Smooth muscle cell of the brain vasculature (primary cell): ENCODE results near the gene UPF3A.
"Not testable (repeated sequence)": the region's sequence is repeated elsewhere in the genome, so short reads cannot be mapped to it uniquely, and the experiment has no call there.

ENCODE experiments used
- DNase-seq: peaks from one replicate; pipeline ENCODE4 v3.0.0-alpha.2; 2012; ENCODE audit warnings: low read depth, low spot score

The UPF3A gene

DNA sequence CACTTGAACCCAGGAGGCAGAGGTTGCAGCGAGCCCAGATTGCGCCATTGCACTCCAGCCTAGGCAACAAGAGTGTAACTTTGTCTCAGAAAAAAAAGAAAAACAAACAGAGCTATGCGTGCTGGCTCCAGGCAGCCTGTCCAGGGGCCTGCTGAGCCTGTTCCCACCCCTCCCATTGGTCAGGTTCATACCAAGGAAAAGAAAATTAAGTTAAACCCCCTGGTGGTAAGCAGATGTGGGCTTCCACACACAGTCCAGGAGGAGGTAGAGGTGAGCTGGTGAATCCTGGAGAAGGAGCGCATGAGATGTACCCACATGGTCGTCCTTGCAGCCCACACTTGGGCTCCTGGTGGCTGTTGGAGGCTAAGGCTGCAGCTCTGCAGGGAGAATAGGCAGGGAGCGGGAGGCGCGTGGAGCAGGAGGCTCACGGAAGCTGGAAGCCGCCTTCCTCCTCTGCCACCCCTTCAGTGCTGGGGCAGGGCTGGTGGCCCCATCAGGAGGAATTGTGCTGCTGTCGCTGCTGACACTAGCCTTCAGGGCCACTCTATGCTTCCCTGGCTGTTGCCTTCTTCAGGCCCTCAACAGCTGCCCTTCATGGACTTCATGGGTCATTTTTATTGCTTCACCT is 22.4 kb downstream of the UPF3A start:
- DNase-seq, result no peak

DNA sequence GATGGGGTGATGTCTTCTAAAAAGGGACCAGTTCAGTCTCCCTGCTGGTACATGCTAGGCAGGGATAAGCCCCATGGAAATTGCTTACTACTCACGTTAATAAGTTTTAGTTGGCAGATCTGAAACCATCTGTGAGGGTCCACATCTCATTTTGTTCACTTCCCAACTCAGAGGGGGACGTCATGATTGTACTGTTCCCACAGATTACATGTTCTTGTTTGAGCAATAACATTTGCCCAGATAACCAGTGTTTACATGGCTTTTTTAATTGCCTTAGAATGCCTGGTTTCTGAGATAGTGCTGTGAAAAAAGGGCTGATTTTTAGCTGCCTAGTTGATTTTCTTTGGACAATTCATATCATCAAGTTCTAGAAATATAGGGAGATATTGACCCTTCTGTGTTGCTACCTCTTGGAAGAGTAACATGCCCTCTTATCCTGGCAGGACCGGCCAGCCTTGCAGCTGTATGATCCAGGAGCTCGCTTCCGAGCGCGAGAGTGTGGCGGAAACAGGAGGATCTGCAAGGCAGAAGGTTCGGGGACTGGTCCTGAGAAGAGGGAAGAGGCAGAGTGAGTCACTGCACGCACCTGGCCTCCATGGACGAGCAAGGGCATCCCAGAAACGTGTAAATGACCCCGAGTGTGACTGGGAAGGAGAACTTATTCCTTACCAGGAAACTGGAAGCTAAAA is 23.1 kb downstream of the UPF3A start:
- no peak for DNase-seq

DNA sequence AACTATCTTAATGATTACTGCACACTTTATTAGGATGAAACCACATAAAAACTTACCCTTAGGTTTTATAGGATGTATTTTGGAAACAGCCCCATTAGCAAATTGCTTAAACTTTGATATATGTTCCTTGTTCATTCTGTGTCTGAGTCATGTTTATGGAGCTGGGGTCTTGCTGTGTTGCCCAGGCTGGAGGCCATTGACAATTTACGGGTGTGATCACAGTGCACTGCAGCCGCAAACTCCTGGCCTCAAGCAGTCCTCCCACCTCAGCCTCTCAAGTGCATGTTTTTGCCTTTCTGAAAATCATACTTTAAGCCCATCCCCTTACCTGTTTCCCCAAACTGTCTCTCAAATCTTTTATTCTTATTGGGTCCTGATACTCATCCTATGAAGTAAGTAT is 27.7 kb downstream of the UPF3A start:
- no peak for DNase-seq

DNA sequence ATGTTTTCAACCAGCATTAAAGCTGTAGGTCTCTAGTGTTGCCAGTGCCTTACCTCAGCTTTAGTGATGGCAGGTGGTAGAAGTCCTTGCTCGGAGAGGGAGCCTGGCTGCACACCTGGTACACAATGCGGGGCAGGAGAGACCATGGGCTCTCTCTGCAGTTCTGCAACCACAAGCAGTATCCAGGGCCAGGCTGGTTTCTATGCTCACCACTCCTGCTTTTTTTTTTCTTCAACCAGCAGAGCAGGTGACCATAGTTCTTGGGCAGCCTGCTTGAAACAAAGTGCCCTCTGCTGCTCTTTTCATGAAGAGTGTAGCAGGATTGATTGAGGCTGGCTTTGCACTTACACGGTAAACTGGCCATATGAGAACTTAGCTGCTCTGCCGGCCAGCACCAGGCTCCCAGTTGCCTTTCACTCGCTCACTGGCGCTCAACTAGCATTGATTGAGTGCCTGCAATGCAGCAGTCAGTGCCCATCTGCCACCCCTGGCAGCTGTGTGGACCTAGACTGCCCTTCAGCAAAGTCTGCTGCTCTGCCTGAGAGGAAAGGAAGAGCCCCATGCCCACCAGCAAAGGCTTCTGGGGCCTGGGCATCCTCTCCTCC is 28.5 kb downstream of the UPF3A start:
- DNase-seq, result no peak

DNA sequence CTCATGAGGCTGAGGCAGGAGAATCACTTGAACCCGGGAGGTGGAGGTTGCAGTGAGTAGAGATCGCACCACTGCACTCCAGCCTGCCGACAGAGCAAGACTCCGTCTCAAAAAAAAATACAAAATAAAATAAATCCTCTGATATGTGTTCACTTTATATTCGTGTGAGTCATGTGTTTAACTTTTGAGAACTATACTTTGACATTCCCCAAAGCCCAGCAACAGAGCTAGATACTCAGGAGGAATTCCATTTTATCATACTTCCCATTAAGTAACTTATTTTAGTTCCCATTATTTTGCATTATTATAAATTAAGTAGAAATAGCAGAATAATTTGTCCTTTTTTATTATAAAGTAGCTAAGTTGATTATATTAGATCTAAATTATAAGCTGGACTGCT is 29.6 kb downstream of the UPF3A start:
- no peak for DNase-seq

DNA sequence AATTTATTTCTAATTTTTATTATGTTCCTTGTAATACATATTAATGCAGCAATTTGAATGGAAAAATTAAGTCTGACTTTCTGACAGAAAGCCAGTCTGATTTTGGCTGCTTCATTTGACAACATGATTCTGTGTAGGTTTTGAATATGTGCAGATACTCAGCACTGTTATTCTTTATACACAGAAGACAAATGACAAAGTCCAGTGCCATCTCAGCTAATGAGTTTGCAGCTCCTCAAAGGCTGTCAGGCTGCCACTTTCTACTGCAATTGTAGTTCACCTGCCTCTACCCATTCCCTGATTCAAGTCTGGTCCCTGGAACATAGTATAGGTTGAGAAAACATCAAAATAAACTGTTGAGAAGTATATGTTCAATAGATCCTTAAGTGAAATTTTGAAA is 30.0 kb downstream of the UPF3A start:
- DNase-seq, result no peak

DNA sequence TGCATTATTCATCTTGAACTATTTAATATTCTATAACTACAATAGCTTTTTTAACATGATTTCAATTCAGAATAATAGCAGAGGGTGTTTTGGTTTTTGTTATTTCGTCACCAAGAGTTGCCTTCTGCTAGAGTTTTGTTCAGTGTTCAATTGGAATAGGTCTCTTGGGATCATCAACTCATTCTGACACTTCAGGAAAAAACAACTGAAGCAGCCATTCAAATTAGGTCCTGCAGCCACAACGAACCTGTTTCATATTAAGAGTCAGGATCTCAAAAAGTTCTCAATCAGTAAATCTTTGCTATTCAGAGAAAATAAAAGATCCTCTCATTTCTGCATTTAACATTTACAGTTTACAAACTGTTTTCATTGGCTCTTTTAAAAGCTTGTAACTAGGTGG is 30.5 kb downstream of the UPF3A start:
- DNase-seq, result no peak

DNA sequence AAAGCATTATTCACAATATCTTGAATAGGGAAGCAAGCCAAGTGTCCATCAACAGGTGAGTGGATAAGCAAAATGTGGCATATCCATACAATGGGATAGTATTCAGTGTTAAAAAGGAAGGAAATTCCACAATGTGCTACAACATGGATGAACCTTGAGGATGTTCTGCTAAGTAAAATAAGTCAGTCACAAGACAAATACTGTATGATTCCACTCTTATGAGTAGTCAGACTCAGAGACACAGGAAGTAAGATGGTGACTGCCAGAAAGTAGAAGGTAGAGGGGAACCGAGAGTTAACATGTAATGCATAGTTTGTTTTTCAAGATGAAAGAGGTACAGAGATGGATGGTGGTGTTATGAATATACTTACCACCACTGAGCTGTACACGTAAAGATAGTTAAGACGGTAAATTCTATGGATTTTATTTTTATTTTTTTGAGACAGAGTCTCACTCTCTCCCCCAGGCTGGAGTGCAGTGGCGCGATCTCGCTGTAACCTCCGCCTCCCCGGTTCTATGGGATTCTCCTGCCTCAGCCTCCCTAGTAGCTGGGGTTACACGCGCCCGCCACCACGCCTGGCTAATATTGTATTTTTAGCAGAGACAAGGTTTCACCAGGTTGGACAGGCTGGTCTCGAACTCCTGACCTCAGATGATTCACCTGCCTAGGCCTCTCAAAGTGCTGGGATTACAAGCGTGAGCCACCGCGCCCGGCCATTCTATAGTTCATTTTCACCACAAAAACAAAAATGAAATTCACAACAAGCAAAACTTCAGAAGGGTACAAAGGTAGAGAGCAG is 31.9 kb downstream of the UPF3A start:
- no peak for DNase-seq

DNA sequence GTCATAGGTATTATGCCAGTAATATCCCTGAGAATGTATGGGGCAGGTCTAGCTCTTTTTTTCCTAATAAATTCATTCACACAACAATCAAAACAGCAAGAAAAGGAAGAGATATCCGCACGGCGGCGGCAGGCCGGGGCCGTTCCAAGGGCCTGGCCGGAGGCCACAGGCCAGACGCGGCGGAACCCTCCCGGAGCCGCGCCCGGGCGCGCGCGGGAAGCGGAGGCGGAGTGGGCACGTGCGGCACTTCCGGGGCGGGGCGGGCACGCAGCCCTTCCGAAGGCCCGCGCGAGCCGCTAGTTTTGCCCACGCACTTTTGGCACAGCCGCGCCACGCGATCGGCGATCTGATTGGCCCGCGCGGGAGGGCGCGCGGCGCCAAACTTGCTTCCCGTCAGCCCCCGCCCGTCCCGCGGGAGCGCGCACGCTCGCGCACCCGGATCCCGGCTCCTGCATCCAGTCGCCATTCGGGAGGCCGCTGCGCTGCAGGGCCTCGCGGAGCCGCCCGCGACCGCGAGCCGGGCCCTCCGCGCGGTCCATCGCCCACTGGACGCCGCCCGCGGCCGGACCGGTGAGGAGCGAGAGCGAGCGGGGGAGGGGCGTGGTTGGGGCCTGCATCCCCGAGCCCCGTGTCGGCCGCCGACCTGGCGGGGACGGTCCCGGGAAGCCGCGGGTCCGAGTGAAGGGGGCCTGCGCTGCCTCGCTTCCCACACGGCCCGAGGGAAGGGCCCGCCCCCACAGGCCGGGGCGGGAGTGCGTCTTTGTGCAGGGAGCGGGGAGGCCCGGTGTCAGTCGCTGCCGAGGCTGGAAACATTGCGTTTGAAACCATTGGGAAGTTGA is 32.9 kb downstream of the UPF3A start, which contains the start of gene CHAMP1:
TSS of gene CHAMP1 (plus strand) at position 430 of the 839 bp plus-strand sequence. CDS start 9,340 bp downstream, outside the sequence.
- DNase-seq, result peak; percentile 88

DNA sequence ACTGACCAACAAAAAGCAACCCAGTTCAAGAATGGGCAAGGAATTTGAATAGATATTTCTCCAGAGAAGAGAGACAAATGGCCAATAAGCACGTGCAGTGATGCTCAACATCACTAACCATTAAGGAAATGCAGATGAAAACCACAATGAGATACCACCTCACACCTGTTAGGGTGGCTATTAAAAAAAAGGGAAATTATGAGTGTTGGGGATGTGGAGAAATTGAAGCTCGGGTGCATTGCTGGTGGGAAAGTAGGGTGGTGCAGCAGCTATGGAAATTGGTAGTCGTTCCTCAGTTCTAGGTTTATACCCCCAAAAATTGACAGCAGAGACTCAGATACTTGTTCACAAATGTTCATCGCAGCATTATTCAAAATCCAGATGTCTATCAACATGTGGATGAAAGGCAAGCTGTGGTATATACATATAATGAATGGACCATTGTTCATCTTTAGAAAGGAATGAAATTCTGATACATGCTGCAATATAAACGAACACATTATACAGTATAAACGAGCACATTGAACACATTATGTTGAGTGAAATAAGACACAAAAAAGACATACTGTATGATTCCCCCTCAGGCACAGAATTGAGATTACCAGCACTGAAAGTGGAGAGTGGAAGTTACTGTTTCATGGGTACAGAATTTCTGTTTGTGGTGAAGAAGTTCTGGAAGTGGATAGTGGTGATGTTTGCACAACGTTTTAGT is 33.8 kb downstream of the UPF3A start:
- DNase-seq, result no peak

DNA sequence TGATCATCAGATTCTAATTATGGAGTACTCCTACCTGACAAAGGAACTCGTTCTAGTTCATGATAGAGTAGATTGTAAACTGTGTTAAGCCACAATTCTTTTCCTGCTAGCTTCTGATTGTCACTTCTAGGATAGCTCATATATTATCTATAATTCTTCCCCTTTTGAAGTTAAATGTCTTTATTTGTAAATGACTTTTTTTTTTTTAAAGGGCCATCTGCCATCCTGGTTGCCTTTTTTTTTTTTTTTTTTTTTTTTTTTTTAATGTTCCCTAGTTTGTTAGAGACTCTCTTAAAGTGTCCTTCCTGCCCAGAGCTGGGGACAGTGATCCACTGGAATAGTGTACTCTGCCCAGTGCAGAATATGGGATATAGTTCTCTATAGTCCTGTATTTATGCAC is 37.2 kb downstream of the UPF3A start:
- no peak for DNase-seq

DNA sequence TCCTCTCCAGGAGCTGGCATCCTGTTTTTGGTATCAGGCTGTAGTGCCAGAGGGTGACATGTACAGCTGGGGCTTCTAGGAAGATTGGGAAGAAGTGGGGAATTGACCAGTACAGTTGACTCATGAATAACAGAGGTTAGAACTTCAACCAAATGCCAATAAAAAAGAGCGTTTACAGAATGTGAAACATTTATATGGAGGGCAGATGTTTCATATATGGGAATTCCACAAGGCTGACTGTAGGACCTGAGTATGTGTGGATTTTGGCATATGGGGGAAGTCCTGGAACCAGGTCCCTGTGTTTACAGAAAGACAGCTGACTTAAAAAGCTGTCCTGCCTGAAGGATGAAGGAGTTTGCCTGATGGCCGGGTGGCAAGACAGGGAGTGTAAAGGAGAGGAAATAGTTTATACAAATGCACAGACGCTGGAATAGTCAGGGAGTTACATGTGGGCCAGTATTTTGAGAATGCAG is 38.1 kb downstream of the UPF3A start:
- no peak for DNase-seq

DNA sequence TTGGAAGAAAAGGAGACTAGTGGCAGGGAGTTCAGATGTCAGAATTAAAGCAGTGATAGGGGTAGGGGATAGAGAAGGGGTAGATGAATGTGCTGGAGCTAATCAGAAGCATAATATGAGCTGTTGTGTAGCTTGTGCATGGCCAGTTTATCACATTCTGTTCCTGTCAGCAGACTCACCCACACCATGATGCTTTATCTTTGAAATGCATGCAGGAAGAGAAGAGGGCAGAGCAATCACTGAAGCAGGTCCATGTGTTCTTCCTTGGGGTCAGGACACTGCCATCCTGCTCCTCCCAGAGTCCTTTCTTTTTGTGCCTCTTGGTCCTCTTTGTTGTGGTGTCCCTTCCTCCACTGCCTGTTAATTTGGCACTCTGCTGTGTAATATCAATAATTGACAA is 38.7 kb downstream of the UPF3A start:
- DNase-seq, result no peak

DNA sequence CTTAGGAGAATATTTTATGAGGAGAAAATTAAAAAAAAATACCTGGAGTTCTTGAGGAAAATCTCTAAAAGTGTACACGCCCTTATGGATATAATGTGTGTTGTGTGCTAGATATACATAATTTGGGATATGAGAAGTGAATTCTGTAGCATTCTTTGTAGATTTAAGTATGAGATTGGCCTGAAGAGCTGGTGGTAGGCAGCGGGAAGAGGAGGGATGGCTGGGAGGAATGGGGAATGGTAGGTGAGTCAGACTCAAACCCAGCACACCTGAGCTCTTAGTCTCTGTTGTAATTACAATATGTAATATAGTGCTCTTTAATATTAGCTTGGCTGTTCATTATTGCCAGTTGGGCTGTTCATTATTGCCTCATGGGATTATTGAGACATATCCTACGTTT is 39.9 kb downstream of the UPF3A start:
- no peak for DNase-seq

DNA sequence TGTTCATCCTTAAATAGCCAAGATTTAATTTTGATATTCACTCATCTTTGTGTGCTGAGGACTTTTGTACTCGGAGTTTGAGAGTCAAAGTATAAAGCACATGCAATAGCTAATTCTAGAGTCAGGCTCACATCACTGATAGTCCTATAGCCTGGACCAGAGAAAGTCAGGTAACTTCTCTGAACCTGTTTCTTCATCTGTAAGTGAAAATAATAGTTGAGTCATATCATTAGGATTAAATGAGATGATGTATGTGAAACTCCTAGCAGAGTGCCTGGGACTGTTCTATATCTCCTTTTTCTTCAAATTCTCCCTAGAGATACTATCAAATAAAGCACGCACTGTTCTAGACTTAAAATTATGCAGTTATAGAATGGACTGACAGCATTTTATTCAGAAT is 41.9 kb downstream of the UPF3A start:
- DNase-seq, result no peak

DNA sequence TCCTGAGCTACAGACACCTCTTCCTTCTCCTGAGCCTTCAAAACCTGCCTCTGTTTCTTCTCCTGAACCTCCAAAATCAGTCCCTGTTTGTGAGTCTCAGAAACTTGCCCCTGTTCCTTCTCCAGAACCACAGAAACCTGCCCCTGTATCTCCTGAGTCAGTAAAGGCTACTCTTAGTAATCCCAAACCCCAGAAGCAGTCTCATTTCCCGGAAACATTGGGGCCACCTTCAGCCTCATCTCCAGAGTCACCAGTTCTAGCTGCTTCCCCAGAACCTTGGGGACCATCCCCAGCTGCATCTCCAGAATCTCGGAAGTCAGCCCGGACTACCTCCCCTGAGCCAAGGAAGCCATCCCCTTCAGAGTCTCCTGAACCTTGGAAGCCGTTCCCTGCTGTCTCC is 42.9 kb downstream of the UPF3A start:
- DNase-seq, result no peak

DNA sequence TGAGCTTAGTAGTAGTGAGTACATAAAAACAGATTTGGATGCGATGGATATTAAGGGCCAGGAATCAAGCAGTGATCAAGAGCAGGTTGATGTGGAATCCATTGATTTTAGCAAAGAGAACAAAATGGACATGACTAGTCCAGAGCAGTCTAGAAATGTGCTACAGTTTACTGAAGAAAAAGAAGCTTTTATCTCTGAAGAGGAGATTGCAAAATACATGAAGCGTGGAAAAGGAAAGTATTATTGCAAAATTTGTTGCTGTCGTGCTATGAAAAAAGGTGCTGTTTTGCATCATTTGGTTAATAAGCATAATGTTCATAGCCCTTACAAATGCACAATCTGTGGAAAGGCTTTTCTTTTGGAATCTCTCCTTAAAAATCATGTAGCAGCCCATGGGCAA is 44.3 kb downstream of the UPF3A start:
- DNase-seq, result no peak

DNA sequence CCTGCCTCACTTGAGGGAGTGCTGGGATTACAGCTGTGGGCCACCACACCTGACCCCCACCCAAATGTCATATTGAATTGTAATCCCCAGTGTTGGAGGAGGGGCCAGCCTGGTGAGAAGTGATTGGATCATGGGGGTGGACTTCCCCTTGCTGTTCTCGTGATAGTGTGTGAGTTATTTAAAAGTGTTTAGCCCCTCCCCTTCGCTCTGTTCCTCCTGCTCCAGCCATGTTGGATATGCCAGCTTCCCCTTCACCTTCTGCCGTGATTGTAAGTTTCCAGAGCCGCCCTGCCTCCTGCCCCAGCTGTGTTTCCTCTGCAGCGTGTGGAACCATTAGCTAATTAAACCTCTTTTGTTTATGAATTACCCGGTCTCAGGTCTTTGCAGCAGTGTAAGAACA is 46.6 kb downstream of the UPF3A start:
- DNase-seq, result no peak

DNA sequence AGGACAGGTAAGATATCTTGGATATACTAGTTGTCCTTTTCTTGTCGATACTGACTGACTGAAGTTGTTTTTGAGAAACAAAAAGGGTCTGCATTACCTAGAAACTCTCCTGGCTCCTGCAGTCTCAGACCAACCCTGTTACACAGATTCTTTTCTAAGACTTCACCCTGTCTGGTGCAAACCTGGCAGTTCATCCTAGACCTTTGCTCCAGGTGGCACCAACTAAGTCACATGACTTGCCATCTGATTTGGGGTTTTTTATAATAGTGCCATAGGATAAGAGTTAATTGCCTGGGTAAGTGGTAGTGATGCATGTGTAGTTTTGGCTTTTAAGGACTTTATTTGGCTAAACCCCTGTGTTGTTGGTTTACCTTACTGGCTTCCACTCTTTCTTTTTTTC is 47.2 kb downstream of the UPF3A start:
- DNase-seq, result no peak

DNA sequence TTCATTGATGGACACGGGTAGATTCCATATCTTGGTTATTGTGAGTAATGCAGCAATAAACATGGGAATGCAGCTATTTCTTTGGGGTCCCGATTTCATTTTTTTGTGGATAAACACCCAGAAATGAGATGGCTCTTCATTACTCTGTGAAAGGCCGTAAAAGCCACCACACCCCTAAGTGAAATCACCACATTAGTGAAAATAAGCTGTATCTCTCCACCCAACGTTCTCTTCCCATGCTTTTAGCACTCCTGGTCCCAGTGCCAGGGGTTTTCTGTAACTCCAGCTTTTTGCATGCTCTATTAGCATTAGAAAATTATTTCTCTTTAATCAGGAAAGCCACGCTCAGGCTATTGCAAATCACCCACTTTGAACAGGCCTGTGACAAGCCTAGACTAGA is 48.7 kb downstream of the UPF3A start:
- no peak for DNase-seq

DNA sequence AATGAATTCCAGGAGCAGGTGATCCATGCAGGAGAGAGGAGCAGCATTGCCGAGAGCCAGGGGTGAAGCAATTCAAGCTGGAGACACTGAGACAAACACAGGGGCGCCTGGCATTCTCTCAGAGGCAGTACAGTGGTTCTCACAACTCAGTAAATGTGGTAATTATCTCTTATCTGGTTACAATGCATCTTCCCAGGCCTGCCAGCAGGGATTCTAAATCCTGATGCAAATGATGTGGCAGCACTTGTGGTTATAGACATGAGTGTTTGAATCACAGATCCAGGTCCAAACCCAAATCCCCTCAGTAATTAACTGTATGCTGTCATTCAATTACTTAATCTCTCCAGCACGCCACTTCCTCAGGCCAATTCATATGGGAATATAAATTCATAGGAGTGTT is 52.5 kb downstream of the UPF3A start:
- not testable (repeated sequence) for DNase-seq
